Sigmoid colon (tissue), 7 donors: ENCODE results near the gene SLC6A4. TPM values are rescaled to one million over a fixed set of nuclear protein-coding genes. Genes with fewer than 3 reads are reported as not detected.
A peak's percentile ranks its signal among the peaks of the same experiment; 100 is the strongest.
"Not testable (repeated sequence)": the region's sequence is repeated elsewhere in the genome, so short reads cannot be mapped to it uniquely, and the experiment has no call there.

Source experiments
- DNase-seq: peaks from one replicate; pipeline ENCODE4 v3.0.0-alpha.2; 2019
- H3K27ac ChIP-seq, 4 donors: fragments of 200-600 bp; sonication (generic); one replicate each; pipeline ENCODE4 v1.5.1; 2016 to 2019; ENCODE audit warnings: mild to moderate bottlenecking in 1 of 4
- H3K27me3 ChIP-seq, 3 donors: fragments of 200-600 bp; sonication (generic); one replicate each; pipeline ENCODE4 v1.5.1; 2019; ENCODE audit warnings: mild to moderate bottlenecking in 1 of 3
- H3K36me3 ChIP-seq, 4 donors: fragments of 200-600 bp; sonication (generic); one replicate each; pipeline ENCODE4 v1.5.1; 2016 to 2019
- H3K4me1 ChIP-seq, 4 donors: fragments of 200-600 bp; sonication (generic); one replicate each; pipeline ENCODE4 v1.5.1; 2017 to 2019
- H3K4me3 ChIP-seq, 4 donors: fragments of 200-600 bp; sonication (generic); one replicate each; pipeline ENCODE4 v1.5.1; 2017 to 2019; ENCODE audit warnings: mild to moderate bottlenecking in 2 of 4, moderate library complexity in 1 of 4
- H3K9me3 ChIP-seq, 4 donors: fragments of 200-600 bp in 3 of 4; sonication (generic) in 3 of 4; one replicate each; pipeline versions ENCODE4 v1.5.1 to v1.6.1; 2013 to 2019
- EP300 ChIP-seq, 4 donors: sonication (generic); formaldehyde crosslinking; IDR thresholded peaks; one replicate each; pipeline ENCODE4 v1.6.1; 2017; ENCODE audit warnings: antibody characterized with exemption in 4 of 4
- POLR2A ChIP-seq, 2 donors: fragments of 450-650 bp; IDR thresholded peaks; one replicate each; pipeline ENCODE4 v1.6.1; 2016; ENCODE audit warnings: antibody characterized with exemption in 2 of 2, mild to moderate bottlenecking in 2 of 2, moderate library complexity in 2 of 2
- POLR2AphosphoS5 ChIP-seq, 4 donors: sonication (generic); formaldehyde crosslinking; IDR thresholded peaks; one replicate each; pipeline ENCODE4 v1.6.1; 2017; ENCODE audit warnings: antibody characterized with exemption in 4 of 4
- WGBS, 2 donors: extraction: QIAGEN DNeasy Blood & Tissue Kit; methylation state at CpG; one replicate each; pipeline ENCODE4 v1.1.7; 2013; 5-methylcytosine and 5-hydroxymethylcytosine counted together
- intact Hi-C: fragments of 100-400 bp; cut with DNase I; formaldehyde crosslinking; loops from one replicate; pipeline ENCODE4 v1.15.1; 2023
- polyA plus RNA-seq, 3 donors: library from polyadenylated mRNA; stranded (reverse); fragments of 200-250 nt; gene quantifications; one replicate each; pipeline ENCODE4 v1.2.3, GENCODE V29; 2013
- total RNA-seq, 4 donors: library from RNA; depleted of rRNA; stranded (reverse); fragments of >200 nt; gene quantifications; one replicate each; pipeline ENCODE4 v1.1.0, GENCODE V29; 2016
- TF ChIP-seq, protein P1 (sequence below), 4 experiments: fragments of 450-650 bp in 3 of 4; fragments of 200-600 bp in 1 of 4; IDR thresholded peaks; one replicate each; pipeline ENCODE4 v1.5.1; 2016 to 2019; ENCODE audit warnings: antibody characterized with exemption in 4 of 4, mild to moderate bottlenecking in 3 of 4, moderate library complexity in 2 of 4
- donor health status: healthy with polysubstance abuse.
- donor health status: Bipolar disorder and iron deficiency.
- donor health status: healthy.

Gene SLC6A4
- total and polyA plus RNA-seq, 7 donors, result 0.20 to 0.36 TPM; not detected in 5

GRCh38 chr17:30234964-30235363 is 533 bp downstream of the SLC6A4 start:
- no peak overlapping the region for H3K27ac ChIP-seq
- H3K27me3 ChIP-seq, result peaks cover 20 to 58% (median 40%) of the 10 kb centered on the region in 3 donors

GRCh38 chr17:30234296-30234695 is 1.2 kb downstream of the SLC6A4 start:
- Histone ChIP-seq H3K27ac (no peak overlapping the region), H3K4me3 (no peak overlapping the region), H3K27me3 (peaks cover 19 to 56% (median 35%) of the 10 kb centered on the region in 3 donors), H3K4me1 (peaks cover 0 to 33% (median 27%) of the 10 kb centered on the region in 4 donors), H3K9me3 (no peaks in the 10 kb centered on the region), H3K36me3 (no peaks in the 10 kb centered on the region)
- 88 to 90% methylated on average over 6 of the region's 6 CpGs for WGBS, 2 donors
- no peak for DNase-seq
- intact Hi-C loops, result no loop called here
- TF ChIP-seq POLR2A (IDR thresholded peaks at IDR 0.05), result no peak
- TF ChIP-seq, protein P1, sequence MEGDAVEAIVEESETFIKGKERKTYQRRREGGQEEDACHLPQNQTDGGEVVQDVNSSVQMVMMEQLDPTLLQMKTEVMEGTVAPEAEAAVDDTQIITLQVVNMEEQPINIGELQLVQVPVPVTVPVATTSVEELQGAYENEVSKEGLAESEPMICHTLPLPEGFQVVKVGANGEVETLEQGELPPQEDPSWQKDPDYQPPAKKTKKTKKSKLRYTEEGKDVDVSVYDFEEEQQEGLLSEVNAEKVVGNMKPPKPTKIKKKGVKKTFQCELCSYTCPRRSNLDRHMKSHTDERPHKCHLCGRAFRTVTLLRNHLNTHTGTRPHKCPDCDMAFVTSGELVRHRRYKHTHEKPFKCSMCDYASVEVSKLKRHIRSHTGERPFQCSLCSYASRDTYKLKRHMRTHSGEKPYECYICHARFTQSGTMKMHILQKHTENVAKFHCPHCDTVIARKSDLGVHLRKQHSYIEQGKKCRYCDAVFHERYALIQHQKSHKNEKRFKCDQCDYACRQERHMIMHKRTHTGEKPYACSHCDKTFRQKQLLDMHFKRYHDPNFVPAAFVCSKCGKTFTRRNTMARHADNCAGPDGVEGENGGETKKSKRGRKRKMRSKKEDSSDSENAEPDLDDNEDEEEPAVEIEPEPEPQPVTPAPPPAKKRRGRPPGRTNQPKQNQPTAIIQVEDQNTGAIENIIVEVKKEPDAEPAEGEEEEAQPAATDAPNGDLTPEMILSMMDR (IDR thresholded peaks at IDR 0.05), result no peak

More at GRCh38 chr17:30234964-30235363, 533 bp downstream of the SLC6A4 start:
- TF ChIP-seq POLR2AphosphoS5 (IDR thresholded peaks at IDR 0.05) (no peak), EP300 (IDR thresholded peaks at IDR 0.05) (no peak), POLR2A (IDR thresholded peaks at IDR 0.05) (no peak)
- TF ChIP-seq, protein P1 (IDR thresholded peaks at IDR 0.05), result no peak
- Histone ChIP-seq H3K36me3 (no peaks in the 10 kb centered on the region), H3K4me3 (peak overlapping the region in 3 of 4 donors; percentile 13 to 48 (median 40)), H3K9me3 (no peaks in the 10 kb centered on the region), H3K4me1 (peaks cover 0 to 33% (median 27%) of the 10 kb centered on the region in 4 donors)
- no peak for DNase-seq
- 21 to 30% methylated on average over 12 of the region's 12 CpGs for WGBS, 2 donors
- intact Hi-C loops, result loop anchor here (5.0 kb wide), 1 partner anchor 108 kb away; no protein-coding TSS in a partner anchor

DNA sequence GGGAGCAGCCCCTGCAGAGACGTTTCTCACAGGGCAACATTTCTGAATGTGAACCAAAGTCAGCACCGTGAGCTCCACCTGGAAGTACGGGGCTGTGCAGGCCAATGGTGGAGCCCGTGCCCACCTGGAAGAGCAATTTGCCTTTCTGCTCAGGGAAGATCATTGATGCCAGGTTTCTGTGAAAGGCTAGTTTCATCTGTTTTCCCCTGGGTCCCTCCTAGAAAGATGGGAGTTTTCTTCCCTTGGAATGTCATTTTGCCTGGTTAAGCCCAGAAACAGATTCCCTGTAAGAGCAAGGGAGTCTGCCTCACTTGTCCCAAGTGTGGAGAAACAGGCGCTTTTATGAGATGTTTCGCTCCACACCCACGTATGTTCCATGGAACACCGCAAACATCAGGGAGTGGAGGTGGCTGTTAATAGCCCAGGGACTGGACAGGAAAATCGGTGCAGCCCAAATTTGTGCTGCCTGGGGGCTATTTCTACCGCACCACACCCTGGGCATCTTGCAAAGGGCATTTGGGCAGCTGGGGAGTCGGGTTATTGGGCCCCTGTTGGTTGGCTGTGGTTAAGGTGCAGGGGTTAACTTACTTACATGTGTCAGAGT is 2.6 kb downstream of the SLC6A4 start:
- no peak overlapping the region for H3K27ac ChIP-seq
- H3K4me3 ChIP-seq, result no peak overlapping the region
- no peaks in the 10 kb centered on the region for H3K36me3 ChIP-seq
- 30 to 69% methylated on average over 11 of the region's 11 CpGs for WGBS, 2 donors
- TF ChIP-seq POLR2A (IDR thresholded peaks at IDR 0.05), result no peak
- TF ChIP-seq POLR2AphosphoS5 (IDR thresholded peaks at IDR 0.05), result no peak
- intact Hi-C loops, result no loop called here
- H3K4me1 ChIP-seq, result peaks cover 0 to 29% (median 26%) of the 10 kb centered on the region in 4 donors
- DNase-seq, result no peak
- no peaks in the 10 kb centered on the region for H3K9me3 ChIP-seq
- peaks cover 10 to 53% (median 21%) of the 10 kb centered on the region in 3 donors for H3K27me3 ChIP-seq

GRCh38 chr17:30232015-30232823 is 3.3 kb downstream of the SLC6A4 start:
- Histone ChIP-seq H3K27ac (no peak overlapping the region), H3K4me3 (no peak overlapping the region), H3K27me3 (peaks cover 5 to 46% (median 14%) of the 10 kb centered on the region in 3 donors), H3K36me3 (no peaks in the 10 kb centered on the region), H3K4me1 (peaks cover 0 to 23% (median 19%) of the 10 kb centered on the region in 4 donors), H3K9me3 (no peaks in the 10 kb centered on the region)
- DNase-seq, result no peak
- TF ChIP-seq POLR2A (IDR thresholded peaks at IDR 0.05) (no peak), EP300 (IDR thresholded peaks at IDR 0.05) (no peak)
- TF ChIP-seq, protein P1 (IDR thresholded peaks at IDR 0.05), result no peak
- intact Hi-C loops, result no loop called here
- 66 to 79% methylated on average over 10 of the region's 10 CpGs for WGBS, 2 donors

DNA sequence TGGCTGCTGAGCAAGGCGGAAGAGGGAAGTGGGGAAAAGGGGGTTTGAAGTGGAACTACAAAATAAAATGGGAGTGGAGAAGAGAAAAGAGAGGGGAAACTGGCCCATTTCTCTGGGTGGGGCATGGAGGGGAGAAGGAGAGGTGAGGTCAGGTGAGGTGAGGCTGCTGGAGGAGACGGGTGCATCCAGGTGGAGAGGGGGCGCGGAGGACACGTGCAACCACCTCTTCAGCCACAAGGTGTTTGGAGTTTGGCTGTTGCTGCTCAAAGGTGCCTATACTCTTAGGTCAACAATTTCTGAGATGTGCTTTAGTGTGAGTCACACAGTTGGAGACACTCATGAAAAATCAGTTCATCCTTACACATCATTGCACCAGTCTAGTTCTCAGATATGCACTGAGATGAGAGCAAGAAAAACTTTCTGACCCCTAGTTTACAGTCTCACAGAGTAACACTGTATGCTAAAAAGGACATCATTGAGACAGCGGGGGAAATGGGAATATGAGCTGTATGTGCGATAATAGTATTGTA is 4.8 kb downstream of the SLC6A4 start:
- intact Hi-C loops, result no loop called here
- no peaks in the 10 kb centered on the region for H3K9me3 ChIP-seq
- H3K27ac ChIP-seq, result no peak overlapping the region
- H3K36me3 ChIP-seq, result no peaks in the 10 kb centered on the region
- H3K4me1 ChIP-seq, result peaks cover 0 to 10% (median 7%) of the 10 kb centered on the region in 4 donors
- peaks cover 0 to 31% (median under 1%) of the 10 kb centered on the region in 3 donors for H3K27me3 ChIP-seq
- WGBS, 2 donors, result 90 to 91% methylated on average over 7 of the region's 7 CpGs
- TF ChIP-seq POLR2AphosphoS5 (IDR thresholded peaks at IDR 0.05), result no peak
- TF ChIP-seq EP300 (IDR thresholded peaks at IDR 0.05), result no peak
- TF ChIP-seq POLR2A (IDR thresholded peaks at IDR 0.05), result no peak
- TF ChIP-seq, protein P1 (IDR thresholded peaks at IDR 0.05), result no peak
- DNase-seq, result no peak
- no peak overlapping the region for H3K4me3 ChIP-seq

GRCh38 chr17:30230009-30230408 is 5.5 kb downstream of the SLC6A4 start:
- DNase-seq, intact Hi-C loops, H3K36me3 ChIP-seq, H3K27ac ChIP-seq, H3K4me3 ChIP-seq, H3K9me3 ChIP-seq, H3K4me1 ChIP-seq: not testable (repeated sequence)
- H3K27me3 ChIP-seq, result peaks cover 0 to 24% (median 0%) of the 10 kb centered on the region in 3 donors
- 74 to 85% methylated on average over 1 of the region's 1 CpG for WGBS, 2 donors
